HCT116 (cell line): ENCODE results near the gene CREB3. TPM values are rescaled to one million over a fixed set of nuclear protein-coding genes. Genes with fewer than 3 reads are reported as not detected.
A peak's percentile ranks its signal among the peaks of the same experiment; 100 is the strongest.

Experiments used
- ATAC-seq: fragments of 200-7000 bp; cut with Tn5 transposase; 2 replicates; pipeline ENCODE4 v1.9.1; 2020; ENCODE audit warnings: mild to moderate bottlenecking, moderate library complexity
- BruUV-seq: library from RNA; stranded (reverse); fragments of 400-500 nt; replicated peaks from 2 replicates; lab custom pipeline; 2021; lab: Mats Ljungman, UMichigan
- CTCF ChIA-PET: fragments of 300-600 bp; sonication (Branson Sonifier 250); formaldehyde crosslinking; loops from one replicate; lab custom pipeline; 2021; ENCODE audit warnings: antibody characterized with exemption; lab: Charles Lee
- POLR2A ChIA-PET: fragments of 300-600, 350-600 bp; sonication (Branson Sonifier 250); formaldehyde crosslinking; loops from one replicate; lab custom pipeline; 2021; ENCODE audit warnings: antibody characterized with exemption; lab: Charles Lee
- RAD21 ChIA-PET, 2 experiments: fragments of 300-600 bp; sonication (Branson Sonifier 250); formaldehyde crosslinking; loops; one replicate each; lab custom pipeline; 2023; ENCODE audit warnings: low total read pairs in 2 of 2; ENCODE audit not compliant: uncharacterized antibody in 2 of 2, unreplicated experiment in 2 of 2, low non-redundant PET in 1 of 2; lab: Charles Lee
- DNase-seq: peaks from one replicate; pipeline ENCODE4 v3.0.0-alpha.2; 2010; ENCODE audit warnings: low read depth, low spot score
- H2AFZ ChIP-seq: fragments of 200-600 bp; shearing (Covaris generic), sonication (generic); 2 replicates; pipeline ENCODE4 v1.6.1; 2017; ENCODE audit warnings: low read depth, mixed run types, mixed read lengths, antibody characterized with exemption, low read length; ENCODE audit not compliant: poor library complexity, severe bottlenecking
- H3K27ac ChIP-seq: 2 replicates; pipeline ENCODE4 v1.5.1; 2012; ENCODE audit warnings: low read depth, low read length
- H3K27me3 ChIP-seq: fragments of 200-600 bp; sonication (generic); 2 replicates; pipeline ENCODE4 v1.6.1; 2016; ENCODE audit warnings: mixed run types, low read length, mixed read lengths; ENCODE audit not compliant: insufficient read depth
- H3K36me3 ChIP-seq, 2 experiments: fragments of 200-500 bp in 1 of 2; fragments of 200-600 bp in 1 of 2; sonication (Bioruptor generic) in 1 of 2; sonication (generic) in 1 of 2; 2 replicates each; pipeline versions ENCODE4 v1.5.1 to v1.6.1; 2014 to 2016; ENCODE audit warnings: low read length in 2 of 2, inconsistent platforms in 1 of 2, mixed read lengths in 1 of 2, mixed run types in 1 of 2; ENCODE audit not compliant: insufficient read depth in 2 of 2, control insufficient read depth in 1 of 2
- H3K4me1 ChIP-seq, 2 experiments: fragments of 200-600 bp in 1 of 2; sonication (generic) in 1 of 2; 2 replicates each; pipeline versions ENCODE4 v1.5.1 to v1.6.1; 2012 to 2017; ENCODE audit warnings: low read length in 2 of 2, inconsistent platforms in 1 of 2, mild to moderate bottlenecking in 1 of 2, mixed read lengths in 1 of 2, mixed run types in 1 of 2, moderate library complexity in 1 of 2; ENCODE audit not compliant: insufficient read depth in 2 of 2, control insufficient read depth in 1 of 2
- H3K4me2 ChIP-seq: fragments of 200-600 bp; sonication (generic); 2 replicates; pipeline ENCODE4 v1.6.1; 2017; ENCODE audit warnings: mixed run types, low read length, mixed read lengths
- H3K4me3 ChIP-seq, 2 experiments: fragments of 200-600 bp in 1 of 2; sonication (generic) in 1 of 2; replicated peaks in 1 of 2; 2 replicates each; pipeline ENCODE4 v1.5.1; 2011 to 2016; ENCODE audit warnings: low read length in 2 of 2, control low read depth in 1 of 2, low read depth in 1 of 2, mild to moderate bottlenecking in 1 of 2, mixed read lengths in 1 of 2, mixed run types in 1 of 2
- H3K79me2 ChIP-seq: fragments of 200-600 bp; sonication (generic); 2 replicates; pipeline ENCODE4 v1.6.1; 2017; ENCODE audit warnings: mild to moderate bottlenecking, mixed run types, low read length, moderate library complexity, mixed read lengths; ENCODE audit not compliant: insufficient read depth
- H3K9ac ChIP-seq: fragments of 200-600 bp; sonication (generic); 2 replicates; pipeline ENCODE4 v1.6.1; 2016; ENCODE audit warnings: low read length, mixed read lengths
- H3K9me2 ChIP-seq: fragments of 200-600 bp; sonication (generic), shearing (Covaris generic); 2 replicates; pipeline ENCODE4 v1.6.1; 2017; ENCODE audit warnings: mixed run types, mild to moderate bottlenecking, moderate library complexity; ENCODE audit not compliant: insufficient read depth
- H3K9me3 ChIP-seq, 2 experiments: fragments of 200-500 bp in 1 of 2; fragments of 200-600 bp in 1 of 2; sonication (Bioruptor generic) in 1 of 2; sonication (generic) in 1 of 2; 2 replicates each; pipeline ENCODE4 v1.6.1; 2014 to 2017; ENCODE audit warnings: low read length in 2 of 2, mixed read lengths in 2 of 2, inconsistent platforms in 1 of 2, low read depth in 1 of 2, mild to moderate bottlenecking in 1 of 2, mixed run types in 1 of 2, moderate library complexity in 1 of 2; ENCODE audit not compliant: control insufficient read depth in 1 of 2, insufficient read depth in 1 of 2
- H4K20me1 ChIP-seq: fragments of 200-600 bp; sonication (generic), shearing (Covaris generic); 2 replicates; pipeline ENCODE4 v1.6.1; 2017; ENCODE audit warnings: mixed run types, mild to moderate bottlenecking, moderate library complexity; ENCODE audit not compliant: insufficient read depth
- ATF3 ChIP-seq: IDR thresholded peaks from 2 replicates; pipeline ENCODE4 v1.6.1; 2012
- CTCF ChIP-seq, 3 experiments: fragments of 200-600 bp in 1 of 3; sonication (generic) in 1 of 3; IDR thresholded peaks in 2 of 3; conservative IDR thresholded peaks in 1 of 3; 2 replicates each; pipeline ENCODE4 v1.5.1; 2012 to 2017; ENCODE audit warnings: low read depth in 2 of 3, low read length in 2 of 3, antibody characterized with exemption in 1 of 3, borderline replicate concordance in 1 of 3, control low read depth in 1 of 3, mild to moderate bottlenecking in 1 of 3, mixed read lengths in 1 of 3, mixed run types in 1 of 3, moderate library complexity in 1 of 3; ENCODE audit not compliant: insufficient read depth in 1 of 3
- EGR1 ChIP-seq: IDR thresholded peaks from 2 replicates; pipeline ENCODE4 v1.6.1; 2012; ENCODE audit warnings: low read depth
- ELF1 ChIP-seq: IDR thresholded peaks from 2 replicates; pipeline ENCODE4 v1.6.1; 2012; ENCODE audit warnings: low read depth, borderline replicate concordance
- EZH2 ChIP-seq: fragments of 200-600 bp; sonication (generic); IDR thresholded peaks from 2 replicates; pipeline ENCODE4 v1.6.1; 2017; ENCODE audit warnings: antibody characterized with exemption, mixed run types
- EZH2phosphoT487 ChIP-seq: fragments of 200-600 bp; IDR thresholded peaks from 2 replicates; pipeline ENCODE4 v1.6.1; 2018; ENCODE audit warnings: antibody characterized with exemption, borderline replicate concordance
- FOSL1 ChIP-seq: IDR thresholded peaks from 2 replicates; pipeline ENCODE4 v1.6.1; 2012; ENCODE audit warnings: low read depth
- JUND ChIP-seq: IDR thresholded peaks from 2 replicates; pipeline ENCODE4 v1.6.1; 2012
- MAX ChIP-seq: IDR thresholded peaks from 2 replicates; pipeline ENCODE4 v1.6.1; 2012
- POLR2A ChIP-seq: IDR thresholded peaks from 2 replicates; pipeline ENCODE4 v1.7.0; 2011; ENCODE audit warnings: borderline replicate concordance; ENCODE audit not compliant: insufficient read depth, insufficient read length; ENCODE audit errors: extremely low read depth
- REST ChIP-seq: IDR thresholded peaks from 2 replicates; pipeline ENCODE4 v1.6.1; 2012; ENCODE audit warnings: low read depth
- SIN3A ChIP-seq: IDR thresholded peaks from 2 replicates; pipeline ENCODE4 v1.6.1; 2012; ENCODE audit warnings: low read depth
- SP1 ChIP-seq: IDR thresholded peaks from 2 replicates; pipeline ENCODE4 v1.6.1; 2012; ENCODE audit warnings: low read depth
- SRF ChIP-seq: IDR thresholded peaks from 2 replicates; pipeline ENCODE4 v1.6.1; 2012; ENCODE audit warnings: low read depth
- YY1 ChIP-seq: IDR thresholded peaks from 2 replicates; pipeline ENCODE4 v1.6.1; 2011; ENCODE audit warnings: low read length, low read depth, moderate library complexity, mild to moderate bottlenecking; ENCODE audit not compliant: insufficient replicate concordance; ENCODE audit errors: extremely low read depth
- ZNF274 ChIP-seq: fragments of 200-500 bp; sonication (Bioruptor generic); IDR thresholded peaks from 2 replicates; pipeline ENCODE4 v1.6.1; 2014; ENCODE audit warnings: mild to moderate bottlenecking, low read depth, low read length, inconsistent platforms
- intact Hi-C: fragments of 100-400 bp; cut with micrococcal nuclease; formaldehyde crosslinking; loops from 2 replicates; pipeline ENCODE4 v1.10.0; 2022
- total RNA-seq: library from RNA; stranded (reverse); gene quantifications from one replicate; pipeline ENCODE4 v1.2.1, GENCODE V29; 2021; ENCODE audit not compliant: unreplicated experiment

The CREB3 gene
- total RNA-seq, 1 experiment from 2014 or later: 22.3 TPM

- BruUV-seq: TSS peak; percentile 33
- RAD21 ChIA-PET: no interaction called here
- Histone ChIP-seq H2AFZ (no peak overlapping the region), H3K4me1 (peaks cover 10 to 25% of the 10 kb centered on the region in 2 experiments; a peak in 3 of 4 replicates), H3K27ac (peak overlapping the region; percentile 88; the same call in 1 of the 2 replicates), H3K36me3 (peaks cover 6 to 8% of the 10 kb centered on the region in 2 experiments; a peak in 3 of 4 replicates), H3K9ac (peak overlapping the region; percentile 89), H3K79me2 (peaks cover 42% of the 10 kb centered on the region), H3K9me2 (no peaks in the 10 kb centered on the region), H3K27me3 (no peaks in the 10 kb centered on the region), H3K4me2 (peak overlapping the region; percentile 81), H4K20me1 (no peaks in the 10 kb centered on the region), H3K9me3 (no peaks in the 10 kb centered on the region), H3K4me3 (peak overlapping the region; percentile 81 to 83)
- intact Hi-C loops: no loop called here
- ATAC-seq (no peak), DNase-seq (no peak)
- TF ChIP-seq ZNF274 (no peak), ATF3 (no peak), REST (no peak), JUND (no peak), EZH2 (no peak), SP1 (no peak), YY1 (no peak), FOSL1 (no peak), SIN3A (no peak), EZH2phosphoT487 (no peak), EGR1 (no peak), POLR2A (no peak), SRF (no peak), MAX (no peak), ELF1 (no peak), CTCF (IDR thresholded peaks at IDR 0.05 in 2 of 3, conservative IDR thresholded peaks at IDR 0.05 in 1 of 3; ENCODE audit: borderline replicate concordance in 1 of 3, insufficient read depth in 1 of 3, low read depth in 2 of 3, low read length in 2 of 3) (no peak)
- CTCF ChIA-PET: no interaction called here
- POLR2A ChIA-PET: interaction anchor here (2.1 kb wide), 1 partner anchor 8 kb away, joined by 5 read pairs; the partner anchor contains the start of genes GBA2 and RGP1
Measured at GRCh38 chr9:35757892-35758275, 25.4 kb downstream of the CREB3 start.
